ENCODE measurements around the gene DOCK2. TPM values are rescaled to one million over a fixed set of nuclear protein-coding genes. Genes with fewer than 3 reads are reported as not detected.

The DOCK2 gene
- total RNA-seq, 1 experiment from 2014 or later: 4.6 TPM

- TF ChIP-seq IRF1 (CRISPR knock-in tag; IDR thresholded peaks at IDR 0.05): no peak
- no peak for TF ChIP-seq KAT7 (CRISPR knock-in tag; IDR thresholded peaks at IDR 0.05; ENCODE audit: borderline replicate concordance)
- TF ChIP-seq JUN (CRISPR knock-in tag; IDR thresholded peaks at IDR 0.05): no peak
Observed at GRCh38 chr5:170053896-170054295, 416.8 kb downstream of the DOCK2 start (continued).

- H3K36me3 Mint-ChIP-seq: no peaks in the 10 kb centered on the region
- H3K4me3 Mint-ChIP-seq: no peak overlapping the region
- POLR2A ChIA-PET: no interaction called here
- DNase-seq (ENCODE audit: low spot score): no peak
- no peak for ATAC-seq
- no peaks in the 10 kb centered on the region for H3K4me1 Mint-ChIP-seq
- CTCF ChIA-PET: interaction anchor here (0.6 to 1.3 kb wide), 4 partner anchors 10 to 161 kb away, joined by 3 to 4 read pairs (median 3); partner anchors contain the start of gene INSYN2B
- H3K27me3 Mint-ChIP-seq (ENCODE audit: low read depth): no peaks in the 10 kb centered on the region; the same call in 1 of the 2 replicates
- no peak overlapping the region for H3K27ac Mint-ChIP-seq
- H3K9me3 Mint-ChIP-seq: no peaks in the 10 kb centered on the region
- TF ChIP-seq SMAD3 (CRISPR knock-in tag; IDR thresholded peaks at IDR 0.05; ENCODE audit: borderline replicate concordance) (no peak), TEAD1 (CRISPR knock-in tag; IDR thresholded peaks at IDR 0.05) (no peak), ZNF423 (CRISPR knock-in tag; IDR thresholded peaks at IDR 0.05) (no peak), FOXP1 (CRISPR knock-in tag; IDR thresholded peaks at IDR 0.05; ENCODE audit: borderline replicate concordance) (no peak), USF2 (CRISPR knock-in tag; IDR thresholded peaks at IDR 0.05) (no peak), ZNF396 (CRISPR knock-in tag; IDR thresholded peaks at IDR 0.05; ENCODE audit: borderline replicate concordance) (no peak), ZMAT4 (CRISPR knock-in tag; IDR thresholded peaks at IDR 0.05) (no peak), MLX (CRISPR knock-in tag; IDR thresholded peaks at IDR 0.05) (no peak), PRRX2 (CRISPR knock-in tag; IDR thresholded peaks at IDR 0.05) (no peak), ZNF317 (CRISPR knock-in tag; IDR thresholded peaks at IDR 0.05; ENCODE audit: borderline replicate concordance, low read depth) (no peak), ZNF416 (CRISPR knock-in tag; IDR thresholded peaks at IDR 0.05) (no peak), ZNF532 (CRISPR knock-in tag; IDR thresholded peaks at IDR 0.05; ENCODE audit: borderline replicate concordance) (no peak), SOX15 (CRISPR knock-in tag; IDR thresholded peaks at IDR 0.05) (no peak), RELA (CRISPR knock-in tag; IDR thresholded peaks at IDR 0.05; ENCODE audit: borderline replicate concordance) (no peak), E2F4 (CRISPR knock-in tag; IDR thresholded peaks at IDR 0.05; ENCODE audit: borderline replicate concordance, low read depth) (no peak), NR1H2 (CRISPR knock-in tag; IDR thresholded peaks at IDR 0.05) (no peak), HMGXB4 (CRISPR knock-in tag; IDR thresholded peaks at IDR 0.05) (no peak)
Observed at GRCh38 chr5:170055606-170056005, 418.5 kb downstream of the DOCK2 start.

All from WTC11 (cell line).